Stimulated activated CD8-positive, alpha-beta memory T cell treated with anti-CD3 and anti-CD28 coated beads, Interleukin-4, amount 100 ng/mL, for 4 hours (primary cell): ENCODE measurements around the gene GHRL.
A peak's percentile ranks its signal among the peaks of the same experiment; 100 is the strongest.
"Not testable (repeated sequence)": the region's sequence is repeated elsewhere in the genome, so short reads cannot be mapped to it uniquely, and the experiment has no call there.

Experiments
- DNase-seq, 2 donors: peaks; one replicate each; pipeline ENCODE4 v3.0.0-alpha.2; 2020; ENCODE audit warnings: low read depth in 2 of 2, low spot score in 1 of 2

GHRL gene

GRCh38 chr3:10278501-10278900, 14.2 kb downstream of the GHRL start:
- no peak for DNase-seq

DNA sequence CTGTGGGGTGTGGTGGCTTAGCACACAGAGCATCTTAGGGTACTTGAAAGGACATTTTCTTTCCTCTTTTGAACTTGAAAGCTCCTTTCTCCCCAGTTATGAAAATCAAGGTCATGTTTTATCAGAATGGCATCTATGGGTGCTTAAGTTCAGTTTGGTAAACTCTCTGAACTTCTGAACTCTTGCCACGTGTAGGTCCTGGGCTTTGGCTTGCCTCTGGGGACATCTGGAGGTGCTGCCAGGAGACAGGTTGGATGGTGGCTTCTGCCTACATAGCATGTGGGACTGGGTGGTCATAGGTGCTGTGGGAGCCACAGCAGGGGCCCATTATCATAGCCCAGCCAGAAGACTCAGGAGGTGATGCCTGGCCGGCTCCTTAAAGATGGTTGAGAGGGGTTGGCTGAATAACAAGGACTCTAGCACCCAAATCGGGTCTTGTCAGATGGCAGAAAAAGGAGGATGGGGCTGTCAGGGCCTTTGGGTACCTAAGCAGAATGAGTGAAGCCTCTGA, 15.6 kb downstream of the GHRL start:
- DNase-seq: no peak

DNA sequence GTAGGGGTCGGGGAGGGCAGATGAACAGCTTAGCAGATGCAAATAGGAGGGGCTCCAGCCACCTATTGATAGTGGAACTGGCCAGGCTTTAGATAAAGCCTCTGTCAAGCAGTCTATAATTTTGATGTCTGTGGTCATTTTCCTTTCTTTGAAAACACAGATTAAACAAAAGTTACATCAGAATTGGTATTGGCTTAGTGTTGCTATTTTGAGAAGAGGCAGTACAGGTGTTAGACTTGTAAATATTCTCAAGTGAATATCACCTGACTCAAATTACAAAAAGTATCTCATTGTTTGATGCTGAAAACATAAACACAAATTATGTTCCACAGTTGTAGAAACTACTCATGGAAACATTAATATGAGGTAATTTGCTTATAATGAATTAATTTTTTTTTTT, 18.1 kb downstream of the GHRL start:
- DNase-seq: no peak

- DNase-seq: no peak
Measured at GRCh38 chr3:10273702-10274305, 18.9 kb downstream of the GHRL start.

DNA sequence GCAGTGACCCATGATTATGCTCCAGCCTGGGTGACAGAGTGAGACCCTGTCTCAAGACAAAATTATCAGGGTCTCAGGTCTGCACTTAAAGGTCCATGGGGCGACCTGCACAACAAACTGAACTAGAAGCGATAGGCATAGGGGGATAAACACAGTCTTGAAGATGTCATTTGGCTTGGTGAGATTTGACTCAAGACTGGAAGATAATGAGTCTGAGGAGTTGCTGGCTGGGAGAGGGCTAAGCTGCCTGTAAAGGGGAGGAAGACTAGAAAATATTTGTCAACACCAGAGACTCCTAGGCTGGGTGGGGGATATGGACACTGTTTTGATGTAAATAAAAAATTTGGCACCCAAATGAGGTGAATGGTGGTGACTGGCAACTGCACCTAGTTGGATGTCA, 19.8 kb downstream of the GHRL start:
- DNase-seq: no peak

DNA sequence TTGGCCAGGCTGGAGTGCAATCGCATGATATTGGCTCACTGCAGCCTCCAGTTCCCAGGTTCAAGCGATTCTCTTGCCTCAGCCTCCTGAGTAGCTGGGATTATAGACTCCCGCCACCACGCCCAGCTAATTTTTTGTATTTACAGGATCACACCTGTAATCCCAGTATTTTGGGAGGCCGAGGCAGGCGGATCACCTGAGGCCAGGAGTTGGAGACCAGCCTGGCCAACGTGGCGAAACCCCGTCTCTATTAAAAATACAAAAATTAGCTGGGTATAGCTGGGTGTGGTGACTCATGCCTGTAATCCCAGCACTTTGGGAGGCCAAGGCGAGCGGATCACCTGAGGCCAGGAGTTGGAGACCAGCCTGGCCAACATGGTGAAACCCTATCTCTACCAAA, 20.3 kb downstream of the GHRL start:
- not testable (repeated sequence) for DNase-seq

- no peak for DNase-seq
Measured at GRCh38 chr3:10269443-10269842, 23.3 kb downstream of the GHRL start.

- DNase-seq: no peak
Measured at GRCh38 chr3:10268930-10269329, 23.8 kb downstream of the GHRL start.

DNA sequence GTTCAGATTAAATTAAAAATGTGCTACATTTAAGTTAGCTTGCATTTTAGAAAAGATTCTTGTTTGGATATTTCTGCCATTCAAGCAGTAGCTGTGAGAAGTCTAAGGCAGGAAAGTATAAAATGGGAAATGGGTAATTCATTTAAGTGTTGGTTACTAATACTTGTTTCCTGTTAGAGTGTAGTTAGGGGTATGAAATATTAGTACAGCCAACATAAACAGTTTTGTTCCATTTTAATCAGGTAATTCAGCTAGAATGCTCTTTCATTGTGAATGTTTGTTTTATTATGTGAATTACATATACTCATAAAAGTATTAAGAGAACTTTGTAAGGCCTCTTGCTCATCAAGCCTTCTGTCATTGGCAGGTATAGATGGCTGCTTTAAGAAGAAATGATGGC, 24.6 kb downstream of the GHRL start:
- no peak for DNase-seq

DNA sequence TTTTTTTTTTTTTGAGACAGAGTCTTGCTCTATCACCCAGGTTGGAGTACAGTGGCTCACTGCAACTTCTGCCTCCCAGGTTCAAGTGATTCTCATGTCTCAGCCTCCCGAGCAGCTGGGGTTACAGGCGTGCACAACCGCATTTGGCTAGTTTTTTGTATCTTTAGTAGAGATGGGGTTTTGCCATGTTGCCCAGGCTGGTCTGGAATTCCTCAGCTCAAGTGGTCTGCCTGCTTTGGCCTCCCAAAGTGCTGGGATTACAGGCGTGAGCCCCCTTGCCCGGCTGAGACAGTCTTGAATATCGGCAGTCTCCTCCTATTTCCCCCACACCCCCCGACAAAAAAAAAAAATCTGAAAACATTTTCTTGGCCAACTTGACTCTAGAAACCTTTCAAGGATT, 25.8 kb downstream of the GHRL start:
- not testable (repeated sequence) for DNase-seq

DNA sequence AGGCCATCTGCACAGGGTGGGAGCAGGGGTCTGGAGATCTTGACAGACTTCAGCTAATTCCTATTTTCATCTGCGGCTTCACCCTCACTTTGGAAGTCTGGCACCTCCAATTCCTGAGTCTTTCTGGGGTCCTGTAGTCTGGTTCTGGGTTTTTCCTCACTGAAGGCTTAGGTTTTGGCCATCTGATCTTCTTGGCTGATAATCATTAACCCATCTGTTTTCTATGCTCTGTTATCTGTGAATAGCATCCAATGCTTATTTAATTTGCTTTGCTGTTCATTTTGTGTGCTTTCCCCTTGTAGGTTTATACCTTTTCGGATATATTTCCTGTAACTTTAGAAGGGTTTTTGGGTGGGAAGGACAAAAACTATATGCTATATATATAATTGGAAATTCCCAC, 26.9 kb downstream of the GHRL start:
- DNase-seq: no peak

GRCh38 chr3:10263646-10264363, 28.9 kb downstream of the GHRL start:
- peak; percentile 46 to 49 for DNase-seq

GRCh38 chr3:10262027-10262426, 30.7 kb downstream of the GHRL start:
- no peak for DNase-seq

DNA sequence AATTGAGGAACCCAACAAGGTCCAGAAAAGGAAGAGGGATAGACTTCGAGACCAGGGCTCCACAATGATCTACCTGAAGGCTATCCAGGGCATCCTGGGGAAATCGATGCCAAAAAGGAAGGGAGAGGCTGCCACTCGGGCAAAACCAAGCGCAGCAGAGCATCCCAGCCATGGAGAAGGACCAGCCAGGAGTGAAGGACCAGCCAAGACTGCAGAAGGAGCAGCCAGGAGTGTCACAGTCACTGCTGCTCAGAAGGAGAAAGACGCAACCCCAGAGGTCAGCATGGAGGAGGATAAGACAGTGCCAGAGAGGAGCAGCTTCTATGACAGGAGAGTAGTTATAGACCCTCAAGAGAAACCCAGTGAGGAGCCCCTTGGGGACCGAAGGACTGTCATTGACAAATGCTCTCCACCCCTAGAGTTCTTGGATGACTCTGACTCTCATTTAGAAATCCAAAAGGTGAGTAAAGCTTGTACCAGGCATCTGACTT, 32.5 kb downstream of the GHRL start:
- no peak for DNase-seq

- DNase-seq: no peak
Measured at GRCh38 chr3:10259798-10260197, 32.9 kb downstream of the GHRL start.

DNA sequence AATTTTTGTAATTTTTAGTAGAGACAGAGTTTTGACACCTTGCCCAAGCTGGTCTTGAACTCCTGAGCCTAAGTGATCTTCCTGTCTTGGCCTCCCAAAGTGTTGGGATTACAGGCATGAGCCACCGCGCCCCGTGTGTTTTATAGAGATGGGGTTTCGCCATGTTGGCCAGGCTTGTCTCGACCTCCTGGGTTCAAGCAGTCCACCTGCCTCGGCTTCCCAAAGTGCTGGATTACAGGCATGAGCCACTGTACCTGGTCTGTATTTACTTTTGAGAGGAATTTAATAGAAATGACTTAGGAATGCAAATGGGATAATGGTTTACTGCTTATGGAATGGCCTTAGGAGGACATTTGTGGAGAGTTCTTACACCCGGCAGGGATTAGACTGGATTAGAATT, 33.7 kb downstream of the GHRL start:
- no peak for DNase-seq

DNA sequence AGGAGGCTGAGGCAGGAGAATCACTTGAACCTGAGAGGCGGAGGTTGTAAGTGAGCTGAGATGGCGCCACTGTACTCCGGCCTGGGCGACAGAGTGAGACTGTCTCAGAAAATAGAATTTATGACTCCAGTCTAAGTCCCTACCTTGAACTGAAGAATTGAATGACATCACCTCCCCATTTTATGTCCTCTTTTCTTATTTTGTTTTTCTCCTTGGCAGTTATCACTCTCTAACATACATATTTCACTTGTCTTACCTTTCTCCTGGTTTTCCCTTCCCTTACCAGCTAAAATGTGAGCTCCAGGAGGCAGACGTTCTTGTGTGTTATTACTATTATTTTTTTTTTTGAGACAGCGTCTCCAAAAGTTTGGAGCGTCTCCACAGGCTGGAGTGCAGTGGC, 36.9 kb downstream of the GHRL start:
- no peak for DNase-seq

- DNase-seq: no peak
Measured at GRCh38 chr3:10253731-10254130, 39.0 kb downstream of the GHRL start.

- DNase-seq: no peak
Measured at GRCh38 chr3:10251006-10251405, 41.7 kb downstream of the GHRL start.

- no peak for DNase-seq
Measured at GRCh38 chr3:10249833-10250232, 42.9 kb downstream of the GHRL start.

DNA sequence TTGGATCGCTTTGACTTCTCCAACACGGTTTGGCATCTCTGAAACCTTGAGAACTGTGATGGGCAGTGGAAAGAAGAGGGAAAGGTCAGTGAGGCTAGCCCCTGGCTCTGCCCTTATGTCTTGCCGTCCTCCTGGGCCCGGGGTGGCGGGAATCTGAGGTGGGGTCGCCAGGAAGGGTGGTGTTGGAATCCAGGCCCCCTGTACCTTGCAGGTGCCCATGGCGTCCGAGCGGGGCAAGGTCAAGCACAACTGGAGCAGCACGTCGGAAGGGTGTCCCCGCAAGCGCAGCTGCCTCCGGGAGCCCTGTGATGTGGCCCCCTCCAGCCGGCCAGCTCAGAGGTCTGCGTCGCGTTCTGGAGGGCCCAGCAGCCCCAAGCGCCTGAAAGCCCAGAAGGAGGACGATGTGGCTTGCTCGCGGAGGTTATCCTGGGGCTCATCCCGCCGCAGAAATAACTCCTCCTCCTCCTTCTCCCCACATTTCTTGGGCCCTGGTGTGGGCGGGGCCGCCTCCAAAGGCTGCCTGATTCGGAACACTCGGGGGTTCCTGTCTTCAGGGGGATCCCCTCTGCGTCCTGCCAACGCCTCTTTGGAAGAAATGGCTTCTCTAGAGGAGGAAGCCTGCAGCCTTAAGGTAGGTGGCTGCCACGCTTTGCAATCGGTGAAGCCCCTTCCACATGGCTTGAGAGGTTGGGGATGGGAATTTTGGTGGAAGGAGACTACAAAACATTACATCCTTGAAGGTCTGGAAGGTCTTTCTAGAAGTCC, 43.6 kb downstream of the GHRL start:
- peak in 1 of 2 donors; percentile 35 for DNase-seq
